Activated naive CD4-positive, alpha-beta T cell treated with anti-CD3 and anti-CD28 coated beads, Interleukin-2, amount 50 U/mL, for 24 hours (primary cell): Measurements from ENCODE around the gene HPDL.

Experiments
- H3K27ac Mint-ChIP-seq: one replicate; pipeline ENCODE4 v1.8.0; 2021; ENCODE audit warnings: mild to moderate bottlenecking, mixed read lengths
- H3K27me3 Mint-ChIP-seq: one replicate; pipeline ENCODE4 v1.8.0; 2021; ENCODE audit warnings: mixed read lengths
- H3K36me3 Mint-ChIP-seq: one replicate; pipeline ENCODE4 v1.8.0; 2021; ENCODE audit warnings: mixed read lengths
- H3K4me1 Mint-ChIP-seq: one replicate; pipeline ENCODE4 v1.8.0; 2021; ENCODE audit warnings: mixed read lengths
- H3K4me3 Mint-ChIP-seq: one replicate; pipeline ENCODE4 v1.8.0; 2021; ENCODE audit warnings: mild to moderate bottlenecking, mixed read lengths
- H3K9me3 Mint-ChIP-seq: one replicate; pipeline ENCODE4 v1.8.0; 2021; ENCODE audit warnings: mixed read lengths

The HPDL gene

DNA sequence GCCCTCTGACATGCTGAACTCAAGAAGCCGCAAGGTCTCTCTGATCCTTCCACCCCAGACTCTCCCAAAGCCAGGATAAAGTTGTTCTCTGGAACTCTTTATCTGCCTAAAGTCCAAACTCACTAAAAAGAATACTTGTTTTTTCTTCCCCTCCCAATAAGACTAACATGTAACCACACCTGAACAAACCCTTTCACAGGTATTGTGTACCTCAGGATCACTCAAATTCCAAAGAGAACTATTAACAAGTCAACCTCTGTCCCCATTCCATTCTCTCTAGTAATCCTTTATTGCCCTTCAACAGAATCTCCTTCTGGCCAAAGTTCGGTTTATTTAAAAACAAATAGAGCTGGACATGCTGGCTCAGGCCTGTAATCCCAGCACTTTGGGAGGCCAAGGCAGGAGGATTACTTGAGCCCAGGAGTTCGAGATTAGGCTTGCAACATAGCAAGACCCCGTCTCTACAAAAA, 9.2 kb downstream of the HPDL start:
- H3K36me3 Mint-ChIP-seq, result peaks cover 6% of the 10 kb centered on the region
- no peak overlapping the region for H3K27ac Mint-ChIP-seq

DNA sequence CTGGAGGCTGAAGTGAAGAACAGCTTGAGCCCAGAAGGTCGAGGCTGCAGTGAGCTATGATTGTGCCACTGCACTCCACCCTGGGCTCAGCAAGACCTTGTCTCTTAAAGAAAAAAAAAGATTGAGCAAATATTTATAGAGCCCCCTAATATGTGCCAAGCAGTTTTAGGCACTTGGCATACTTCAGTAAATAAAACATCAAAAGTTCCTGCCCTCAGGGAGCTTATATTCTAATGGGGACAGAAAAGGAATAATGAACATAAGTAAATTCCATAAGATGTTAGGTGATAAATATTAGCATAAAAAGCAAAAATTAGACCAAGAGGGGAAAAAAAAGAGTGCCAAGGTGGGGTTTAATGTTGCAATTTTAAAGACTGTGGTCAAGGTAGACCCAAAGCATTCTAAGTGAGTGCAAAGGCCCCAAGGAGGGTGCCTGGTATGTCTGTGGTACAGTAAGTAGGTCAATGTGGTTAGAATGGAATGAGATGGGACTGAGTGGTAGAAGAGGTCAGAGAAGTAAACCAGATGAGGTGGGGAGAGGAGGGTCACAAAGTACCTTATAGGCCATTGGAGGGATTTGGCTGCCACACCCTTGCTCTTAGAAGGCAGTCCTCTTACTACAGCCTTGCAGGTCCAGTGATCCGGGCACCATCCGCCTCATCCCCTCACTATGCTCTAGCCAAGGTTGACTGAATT, 11.1 kb downstream of the HPDL start:
- Mint-ChIP-seq H3K27ac (peak overlapping the region; percentile 63), H3K4me3 (peak overlapping the region; percentile 100), H3K27me3 (no peaks in the 10 kb centered on the region), H3K4me1 (peaks cover 63% of the 10 kb centered on the region), H3K36me3 (peaks cover 6% of the 10 kb centered on the region), H3K9me3 (no peaks in the 10 kb centered on the region)

More for the DNA sequence above, 9.2 kb downstream of the HPDL start:
- no peaks in the 10 kb centered on the region for H3K27me3 Mint-ChIP-seq
- H3K4me1 Mint-ChIP-seq, result peaks cover 53% of the 10 kb centered on the region
- H3K4me3 Mint-ChIP-seq, result no peak overlapping the region
- H3K9me3 Mint-ChIP-seq, result no peaks in the 10 kb centered on the region

DNA sequence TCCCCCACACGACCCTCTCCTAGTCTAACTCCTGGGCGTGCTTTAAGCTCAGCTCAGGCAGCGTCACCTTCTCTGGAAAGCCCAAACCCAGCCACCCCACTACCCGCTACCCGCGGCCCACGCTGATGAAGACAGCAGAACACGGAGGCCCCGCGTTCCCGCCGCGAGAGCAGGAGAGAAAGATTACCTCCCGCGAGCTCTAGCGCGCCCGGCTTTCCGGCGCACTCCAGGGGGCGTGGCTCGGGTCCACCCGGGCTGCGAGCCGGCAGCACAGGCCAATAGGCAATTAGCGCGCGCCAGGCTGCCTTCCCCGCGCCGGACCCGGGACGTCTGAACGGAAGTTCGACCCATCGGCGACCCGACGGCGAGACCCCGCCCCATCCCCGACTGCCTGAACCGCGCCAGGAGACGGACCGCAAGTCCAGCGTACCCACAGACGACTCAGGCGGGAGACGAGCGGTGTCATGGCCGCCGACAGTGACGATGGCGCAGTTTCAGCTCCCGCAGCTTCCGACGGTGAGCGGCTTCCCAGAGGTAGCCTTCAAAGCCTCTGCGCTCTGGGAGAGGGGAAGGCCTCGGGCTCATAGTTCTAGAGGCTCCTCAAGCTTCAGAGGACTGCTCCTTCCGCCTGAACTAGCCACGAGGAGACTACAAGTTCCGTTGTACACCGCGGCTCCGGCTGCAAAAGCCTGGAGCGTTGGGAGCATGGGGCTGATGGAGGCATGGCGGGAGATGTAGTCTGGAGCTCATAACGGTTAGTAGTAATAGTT, 13.3 kb downstream of the HPDL start, which contains the start of the genes MUTYH and TOE1:
MUTYH (minus strand) TSS at position 652 of the 770 bp plus-strand sequence. CDS start 5,935 bp downstream, outside the sequence.
TOE1 (plus strand) TSS at position 382 of the 770 bp plus-strand sequence; CDS start at position 465, 83 bp downstream.
- Mint-ChIP-seq H3K4me1 (peaks cover 55% of the 10 kb centered on the region), H3K36me3 (peaks cover 6% of the 10 kb centered on the region), H3K27me3 (no peaks in the 10 kb centered on the region), H3K9me3 (no peaks in the 10 kb centered on the region), H3K27ac (peak within 1 kb of the TSS; percentile 100), H3K4me3 (peak within 1 kb of the TSS; percentile 100)

DNA sequence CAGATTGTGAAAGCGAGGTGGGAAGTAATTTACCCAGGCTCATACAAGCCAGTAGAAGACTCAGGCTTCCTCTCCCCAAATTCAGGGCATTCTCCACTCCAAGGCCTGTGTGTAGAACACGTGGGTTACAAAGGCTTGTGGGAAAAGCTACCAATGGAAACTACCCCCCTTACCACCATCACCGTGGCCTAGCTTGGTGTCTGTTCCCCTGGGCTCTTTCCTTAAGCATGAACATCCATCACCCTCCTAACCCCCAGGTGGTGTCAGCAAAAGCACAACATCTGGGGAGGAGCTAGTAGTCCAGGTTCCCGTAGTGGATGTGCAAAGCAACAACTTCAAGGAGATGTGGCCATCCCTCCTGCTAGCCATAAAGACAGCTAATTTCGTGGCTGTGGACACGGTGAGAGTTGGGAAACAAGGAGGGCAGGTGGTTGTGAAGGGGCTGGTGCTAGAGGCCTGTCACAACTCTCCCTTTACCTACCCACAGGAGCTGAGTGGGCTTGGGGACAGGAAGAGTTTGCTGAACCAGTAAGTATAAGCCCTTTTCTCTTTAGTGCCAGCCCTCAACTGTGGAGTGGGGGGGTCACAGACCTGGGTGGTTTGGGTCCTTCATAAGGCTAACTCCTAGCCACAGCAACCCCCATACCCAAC, 14.2 kb downstream of the HPDL start:
- Mint-ChIP-seq H3K27ac (peak overlapping the region; percentile 100), H3K36me3 (peaks cover 8% of the 10 kb centered on the region), H3K27me3 (no peaks in the 10 kb centered on the region), H3K4me1 (peaks cover 47% of the 10 kb centered on the region), H3K9me3 (no peaks in the 10 kb centered on the region), H3K4me3 (peak overlapping the region; percentile 100)

DNA sequence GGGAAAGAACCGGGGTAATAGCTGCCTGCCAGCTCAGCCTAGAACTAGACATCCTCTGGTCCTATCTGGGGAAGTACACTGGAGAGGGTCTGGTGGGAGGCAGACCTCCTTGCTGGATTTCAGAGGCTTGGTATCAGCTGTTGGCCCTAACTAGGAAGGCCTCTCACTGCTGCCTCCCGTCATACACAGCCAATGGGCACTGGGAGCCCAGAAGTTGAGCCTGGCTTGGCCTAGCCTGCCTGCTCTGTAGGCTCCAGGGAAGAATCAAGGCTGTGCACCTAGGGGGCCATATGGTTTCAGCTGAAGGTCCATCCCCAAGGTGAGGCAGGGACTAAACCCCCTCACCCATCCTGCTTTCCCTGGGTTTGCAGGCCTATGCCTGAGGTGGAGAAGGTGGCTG, 17.8 kb downstream of the HPDL start:
- H3K27ac Mint-ChIP-seq, result no peak overlapping the region

DNA sequence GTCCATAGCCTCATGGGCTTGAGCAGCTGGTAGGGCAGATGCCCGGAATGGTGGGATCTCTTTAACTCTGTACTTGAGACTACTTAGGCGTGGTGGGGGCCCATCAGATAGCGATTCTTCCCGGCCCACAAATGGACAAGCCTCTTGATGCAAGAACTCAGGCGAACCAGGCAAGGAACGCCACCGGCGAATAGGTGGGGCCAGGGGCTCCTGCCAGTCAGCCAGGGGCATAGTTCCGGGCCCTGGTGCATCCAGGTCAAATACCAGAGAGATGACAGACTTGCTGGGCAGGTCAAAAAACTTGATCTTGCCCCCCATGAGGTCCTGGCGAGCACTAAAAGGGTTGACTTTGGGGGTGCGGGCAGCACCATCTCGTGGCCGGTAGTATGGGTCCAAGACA, 18.3 kb downstream of the HPDL start:
- no peak overlapping the region for H3K27ac Mint-ChIP-seq
- no peak overlapping the region for H3K4me3 Mint-ChIP-seq
- H3K4me1 Mint-ChIP-seq, result peaks cover 14% of the 10 kb centered on the region
- H3K36me3 Mint-ChIP-seq, result peaks cover 4% of the 10 kb centered on the region
- no peaks in the 10 kb centered on the region for H3K9me3 Mint-ChIP-seq
- H3K27me3 Mint-ChIP-seq, result no peaks in the 10 kb centered on the region

More for the DNA sequence above, 17.8 kb downstream of the HPDL start:
- peaks cover 6% of the 10 kb centered on the region for H3K36me3 Mint-ChIP-seq
- peaks cover 18% of the 10 kb centered on the region for H3K4me1 Mint-ChIP-seq
- H3K4me3 Mint-ChIP-seq, result no peak overlapping the region
- no peaks in the 10 kb centered on the region for H3K27me3 Mint-ChIP-seq
- no peaks in the 10 kb centered on the region for H3K9me3 Mint-ChIP-seq

DNA sequence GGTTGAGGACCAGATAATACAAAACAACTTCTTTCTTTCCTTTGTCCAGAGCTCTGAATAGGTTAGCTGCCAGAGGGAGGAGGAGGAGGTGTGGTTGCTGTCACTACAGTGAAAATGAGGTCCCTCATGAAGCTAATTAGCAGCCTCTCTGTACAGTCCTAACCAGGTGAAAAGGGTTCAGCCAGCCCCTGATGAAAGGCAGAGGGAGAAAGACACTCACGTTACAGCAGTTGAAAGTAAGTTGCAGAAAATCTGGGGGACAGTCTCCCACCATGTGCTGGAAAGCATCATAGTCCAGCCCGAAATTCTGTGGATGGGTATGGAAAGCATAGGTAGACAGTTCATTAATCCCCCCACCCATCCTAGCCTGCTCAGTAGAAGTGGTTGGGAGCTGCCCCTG, 19.8 kb downstream of the HPDL start:
- no peak overlapping the region for H3K27ac Mint-ChIP-seq
- peaks cover 6% of the 10 kb centered on the region for H3K4me1 Mint-ChIP-seq
- no peaks in the 10 kb centered on the region for H3K9me3 Mint-ChIP-seq
- peaks cover 2% of the 10 kb centered on the region for H3K36me3 Mint-ChIP-seq
- H3K27me3 Mint-ChIP-seq, result no peaks in the 10 kb centered on the region
- H3K4me3 Mint-ChIP-seq, result no peak overlapping the region

DNA sequence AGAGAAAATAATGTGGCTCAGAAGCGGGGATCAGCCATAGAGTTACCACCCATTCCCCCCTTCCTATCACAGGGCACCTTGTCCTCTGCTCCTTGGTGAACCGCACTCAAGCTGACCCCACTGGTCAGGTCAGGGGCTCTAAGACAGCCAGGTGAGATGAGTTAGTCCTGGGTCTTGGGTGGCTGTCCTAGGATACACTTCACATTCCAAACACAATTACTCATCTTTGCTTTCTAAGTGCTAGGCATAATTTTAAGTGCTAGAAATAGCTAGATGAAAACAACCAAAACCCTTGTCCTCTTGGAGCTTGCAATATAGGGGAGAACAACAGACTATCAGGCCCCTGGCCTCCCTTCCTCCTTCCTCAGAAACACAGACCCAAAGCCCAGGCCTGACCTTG, 21.3 kb downstream of the HPDL start:
- peaks cover 2% of the 10 kb centered on the region for H3K36me3 Mint-ChIP-seq
- H3K4me3 Mint-ChIP-seq, result no peak overlapping the region
- no peak overlapping the region for H3K27ac Mint-ChIP-seq
- H3K9me3 Mint-ChIP-seq, result no peaks in the 10 kb centered on the region
- no peaks in the 10 kb centered on the region for H3K27me3 Mint-ChIP-seq
- H3K4me1 Mint-ChIP-seq, result no peaks in the 10 kb centered on the region

DNA sequence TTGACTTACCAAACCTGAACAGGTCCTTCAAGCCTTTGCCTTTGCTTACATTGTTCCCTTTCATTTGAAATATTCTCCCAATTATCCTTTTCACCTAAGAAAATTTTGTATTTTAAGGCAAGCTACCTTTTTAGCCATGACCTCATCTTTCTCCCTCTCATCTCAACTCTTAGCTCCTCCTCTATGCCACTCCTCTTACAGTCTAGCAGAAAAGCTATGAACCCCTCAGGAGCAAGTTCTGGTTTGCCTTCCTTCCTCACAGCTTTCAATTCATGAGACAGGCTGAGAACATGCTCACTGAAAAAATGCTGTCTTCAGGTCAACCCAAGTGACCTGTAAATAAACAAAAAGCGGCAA, 21.9 kb downstream of the HPDL start:
- peaks cover 2% of the 10 kb centered on the region for H3K36me3 Mint-ChIP-seq
- H3K4me1 Mint-ChIP-seq, result no peaks in the 10 kb centered on the region
- no peaks in the 10 kb centered on the region for H3K27me3 Mint-ChIP-seq
- H3K4me3 Mint-ChIP-seq, result no peak overlapping the region
- no peaks in the 10 kb centered on the region for H3K9me3 Mint-ChIP-seq
- no peak overlapping the region for H3K27ac Mint-ChIP-seq

DNA sequence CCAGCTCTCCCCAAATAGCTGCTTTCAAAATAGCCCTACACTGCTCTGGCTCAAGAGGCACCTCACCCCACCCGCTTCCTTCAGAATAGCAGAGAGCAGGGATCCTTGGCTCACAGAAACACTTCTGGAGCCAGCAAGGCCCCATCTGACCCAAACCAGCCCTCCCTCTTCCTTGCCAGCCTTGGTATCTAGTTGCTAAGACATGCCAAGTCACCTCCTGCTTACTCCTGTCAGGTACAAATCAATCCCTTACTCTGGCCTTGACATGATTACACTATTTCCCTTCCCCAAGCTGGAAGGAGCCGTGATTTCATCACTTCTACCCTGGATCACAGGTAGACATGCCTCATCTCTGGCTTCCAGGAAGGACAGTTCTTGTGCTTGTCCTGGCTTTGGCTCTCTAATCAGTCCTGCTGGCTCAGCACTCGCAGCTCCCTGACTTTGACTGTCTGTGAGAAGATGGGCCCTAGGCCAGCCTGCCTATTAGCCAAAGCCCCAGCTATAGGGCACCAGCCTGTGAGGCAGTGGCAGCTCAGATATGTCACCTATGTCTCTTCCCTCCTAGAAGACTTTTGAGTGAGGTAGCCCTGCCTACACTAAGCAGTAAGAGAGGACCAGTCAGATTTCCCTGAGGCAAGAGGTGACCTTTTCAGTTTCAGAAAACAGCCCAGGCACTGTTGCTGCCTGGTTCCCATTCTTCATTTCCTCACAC, 22.4 kb downstream of the HPDL start:
- H3K9me3 Mint-ChIP-seq, result no peaks in the 10 kb centered on the region
- no peaks in the 10 kb centered on the region for H3K4me1 Mint-ChIP-seq
- H3K27ac Mint-ChIP-seq, result peak overlapping the region; percentile 53
- no peak overlapping the region for H3K4me3 Mint-ChIP-seq
- H3K36me3 Mint-ChIP-seq, result peaks cover 2% of the 10 kb centered on the region
- no peaks in the 10 kb centered on the region for H3K27me3 Mint-ChIP-seq

DNA sequence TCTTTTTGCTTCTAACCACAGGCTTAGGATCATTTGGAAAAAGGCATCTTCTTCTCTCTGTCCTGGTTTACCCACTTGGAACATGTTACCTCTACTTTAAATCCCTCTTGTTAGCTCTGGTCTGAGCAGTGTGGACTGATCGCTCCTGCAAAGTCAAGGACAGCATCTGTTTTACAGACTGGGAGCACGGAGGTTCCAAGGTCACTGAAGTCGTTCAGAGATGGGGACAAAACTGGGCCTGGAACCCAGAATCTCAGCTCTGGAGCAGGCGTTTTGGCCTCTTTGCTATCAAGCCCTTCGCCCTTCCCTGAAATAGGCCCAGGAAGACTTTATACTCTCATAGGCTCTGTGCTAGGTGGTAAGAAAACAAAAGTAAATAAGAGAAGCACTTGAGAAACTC, 24.8 kb downstream of the HPDL start:
- H3K4me3 Mint-ChIP-seq, result no peak overlapping the region
- H3K9me3 Mint-ChIP-seq, result no peaks in the 10 kb centered on the region
- H3K27ac Mint-ChIP-seq, result no peak overlapping the region
- H3K36me3 Mint-ChIP-seq, result peaks cover 4% of the 10 kb centered on the region
- no peaks in the 10 kb centered on the region for H3K4me1 Mint-ChIP-seq
- H3K27me3 Mint-ChIP-seq, result no peaks in the 10 kb centered on the region

DNA sequence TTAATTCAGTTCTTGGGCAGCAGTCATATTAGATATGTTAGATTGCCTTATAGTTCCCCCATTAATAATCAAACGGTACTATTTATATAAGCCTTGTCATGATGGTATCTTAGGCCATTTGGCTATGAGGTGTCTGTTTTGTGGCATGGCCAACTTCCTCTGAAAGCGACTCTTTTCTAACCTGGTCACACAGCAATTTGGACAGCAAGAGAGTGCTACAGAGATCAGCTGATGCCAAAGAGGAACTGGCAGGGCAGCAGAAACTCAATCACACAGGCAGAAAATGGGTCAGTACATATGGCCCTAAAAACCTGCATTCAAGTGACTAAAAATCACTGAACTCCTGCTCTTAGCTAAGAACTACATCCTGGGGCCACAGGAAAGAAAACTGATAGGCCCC, 27.0 kb downstream of the HPDL start:
- Mint-ChIP-seq H3K9me3 (no peaks in the 10 kb centered on the region), H3K27me3 (no peaks in the 10 kb centered on the region), H3K36me3 (peaks cover 4% of the 10 kb centered on the region), H3K27ac (no peak overlapping the region), H3K4me1 (no peaks in the 10 kb centered on the region), H3K4me3 (no peak overlapping the region)

DNA sequence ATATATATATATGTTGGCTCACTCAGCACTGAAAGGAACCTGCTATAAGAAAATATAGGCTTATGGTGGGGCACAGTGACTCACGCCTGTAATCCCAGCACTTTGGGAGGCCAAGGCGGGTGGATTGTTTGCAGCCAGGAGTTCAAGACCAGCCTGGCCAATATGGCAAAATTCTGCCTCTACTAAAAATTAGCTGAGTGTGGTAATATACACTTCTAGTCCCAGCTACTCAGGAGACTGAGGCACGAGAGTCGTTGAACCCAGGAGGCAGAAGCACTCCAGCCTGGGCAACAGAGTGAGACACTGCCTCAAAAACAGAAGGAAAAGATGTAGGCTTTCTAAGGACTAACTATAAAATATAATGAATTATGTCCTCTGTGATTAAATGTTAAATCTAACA, 28.1 kb downstream of the HPDL start:
- H3K36me3 Mint-ChIP-seq, result peaks cover 4% of the 10 kb centered on the region

DNA sequence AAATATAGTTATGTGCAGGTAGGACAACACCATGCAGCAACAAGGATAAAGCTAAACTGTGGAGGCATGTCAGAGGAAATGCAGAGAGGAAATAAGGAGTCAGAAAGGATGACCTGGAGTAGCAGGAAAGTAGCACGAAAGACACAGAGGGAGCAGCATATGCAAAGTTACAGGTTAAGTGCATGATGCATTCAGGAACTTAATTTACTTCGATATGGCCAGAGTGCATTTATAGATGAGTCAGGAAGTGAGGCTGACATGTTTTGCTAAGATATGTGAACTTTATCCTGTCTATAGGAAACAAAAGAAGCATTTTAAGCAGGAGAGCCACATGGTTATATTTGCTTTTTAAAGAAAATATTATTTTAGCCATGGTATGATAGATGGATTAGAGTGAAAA, 29.0 kb downstream of the HPDL start:
- peaks cover 4% of the 10 kb centered on the region for H3K36me3 Mint-ChIP-seq
- no peaks in the 10 kb centered on the region for H3K9me3 Mint-ChIP-seq
- no peak overlapping the region for H3K4me3 Mint-ChIP-seq
- H3K27me3 Mint-ChIP-seq, result no peaks in the 10 kb centered on the region
- H3K27ac Mint-ChIP-seq, result no peak overlapping the region
- H3K4me1 Mint-ChIP-seq, result peaks cover 5% of the 10 kb centered on the region

More for the DNA sequence above, 28.1 kb downstream of the HPDL start:
- H3K27me3 Mint-ChIP-seq, result no peaks in the 10 kb centered on the region
- H3K4me3 Mint-ChIP-seq, result no peak overlapping the region
- H3K27ac Mint-ChIP-seq, result no peak overlapping the region
- peaks cover 1% of the 10 kb centered on the region for H3K4me1 Mint-ChIP-seq
- no peaks in the 10 kb centered on the region for H3K9me3 Mint-ChIP-seq

DNA sequence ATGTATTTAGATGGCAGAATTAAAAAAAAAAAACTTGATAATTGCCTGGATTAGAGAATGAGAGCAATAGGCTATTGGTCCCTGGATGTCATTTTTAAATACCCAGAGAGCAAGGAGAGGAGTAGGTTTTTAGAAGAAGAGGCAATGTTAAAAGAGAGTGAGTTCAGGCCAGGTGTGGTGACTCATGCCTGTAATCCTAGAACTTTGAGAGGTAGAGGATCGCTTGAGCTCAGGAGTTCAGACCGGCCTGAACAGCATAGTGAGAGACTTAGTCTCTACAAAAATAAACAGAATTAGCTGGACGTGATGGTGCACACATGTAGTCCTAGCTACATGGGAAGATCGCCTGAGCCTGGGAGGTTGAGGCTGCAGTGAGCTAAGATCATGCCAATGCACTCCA, 29.5 kb downstream of the HPDL start:
- Mint-ChIP-seq H3K4me1 (peaks cover 5% of the 10 kb centered on the region), H3K27me3 (no peaks in the 10 kb centered on the region), H3K27ac (no peak overlapping the region), H3K9me3 (no peaks in the 10 kb centered on the region), H3K36me3 (peaks cover 4% of the 10 kb centered on the region), H3K4me3 (no peak overlapping the region)
